Loucy (cell line): Measurements from ENCODE around the gene TRPM3.

Experiments used
- CTCF ChIP-seq: fragments of 200-600 bp; sonication (generic); conservative IDR thresholded peaks from 2 replicates; pipeline ENCODE4 v1.5.1; 2014; ENCODE audit warnings: mild to moderate bottlenecking, antibody characterized with exemption, low read length
- EZH2phosphoT487 ChIP-seq: fragments of 200-600 bp; IDR thresholded peaks from 2 replicates; pipeline ENCODE4 v1.6.1; 2018; ENCODE audit warnings: antibody characterized with exemption, mild to moderate bottlenecking, moderate library complexity, borderline replicate concordance

- TF ChIP-seq CTCF = no peak
- TF ChIP-seq EZH2phosphoT487 = no peak
Observed at GRCh38 chr9:70675868-70676370, 445.5 kb downstream of the TRPM3 start.
